Prostate gland (tissue), 2 donors: ENCODE results near the gene COL11A2.
"Not testable (repeated sequence)": the region's sequence is repeated elsewhere in the genome, so short reads cannot be mapped to it uniquely, and the experiment has no call there.

ENCODE experiments used
- POLR2A ChIP-seq: fragments of 450-650 bp; IDR thresholded peaks from one replicate; pipeline ENCODE4 v1.6.1; 2016; ENCODE audit warnings: antibody characterized with exemption, mild to moderate bottlenecking
- POLR2AphosphoS5 ChIP-seq: sonication (generic); formaldehyde crosslinking; IDR thresholded peaks from one replicate; pipeline ENCODE4 v1.6.1; 2017; ENCODE audit warnings: antibody characterized with exemption
- TF ChIP-seq, protein P1 (sequence below), 4 experiments: fragments of 200-600 bp in 2 of 4; fragments of 450-650 bp in 2 of 4; sonication (generic) in 2 of 4; IDR thresholded peaks; 1 replicate in 3 of 4; 2 replicates in 1 of 4; pipeline ENCODE4 v1.5.1; 2016 to 2019; ENCODE audit warnings: antibody characterized with exemption in 4 of 4, mild to moderate bottlenecking in 2 of 4, moderate library complexity in 2 of 4

DNA sequence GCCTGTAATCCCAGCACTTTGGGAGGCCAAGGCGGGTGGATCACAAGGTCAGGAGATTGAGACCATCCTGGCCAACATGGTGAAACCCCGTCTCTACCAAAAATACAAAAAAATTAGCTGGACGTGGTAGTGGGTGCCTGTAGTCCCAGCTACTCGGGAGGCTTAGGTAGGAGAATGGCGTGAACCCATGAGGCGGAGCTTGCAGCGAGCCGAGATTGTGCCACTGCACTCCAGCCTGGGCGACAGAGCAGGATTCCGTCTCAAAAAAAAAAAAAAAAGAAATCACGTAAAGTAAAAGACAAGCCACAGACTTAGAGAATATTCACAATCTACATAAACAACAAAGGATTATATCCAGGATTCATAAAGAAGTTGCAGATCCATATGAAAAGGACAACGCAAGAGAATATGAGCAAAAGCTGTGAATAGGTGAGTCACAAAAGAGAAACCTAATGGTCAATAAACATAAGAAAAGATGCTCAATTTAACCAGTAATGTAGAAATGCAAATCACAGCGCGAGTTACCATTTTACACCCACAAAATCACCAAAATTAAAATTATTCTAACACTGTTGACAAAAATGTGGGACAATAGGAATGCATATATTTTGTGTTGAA is 34.3 kb upstream of the COL11A2 start:
- TF ChIP-seq POLR2A, POLR2AphosphoS5: not testable (repeated sequence)
- TF ChIP-seq, protein P1, sequence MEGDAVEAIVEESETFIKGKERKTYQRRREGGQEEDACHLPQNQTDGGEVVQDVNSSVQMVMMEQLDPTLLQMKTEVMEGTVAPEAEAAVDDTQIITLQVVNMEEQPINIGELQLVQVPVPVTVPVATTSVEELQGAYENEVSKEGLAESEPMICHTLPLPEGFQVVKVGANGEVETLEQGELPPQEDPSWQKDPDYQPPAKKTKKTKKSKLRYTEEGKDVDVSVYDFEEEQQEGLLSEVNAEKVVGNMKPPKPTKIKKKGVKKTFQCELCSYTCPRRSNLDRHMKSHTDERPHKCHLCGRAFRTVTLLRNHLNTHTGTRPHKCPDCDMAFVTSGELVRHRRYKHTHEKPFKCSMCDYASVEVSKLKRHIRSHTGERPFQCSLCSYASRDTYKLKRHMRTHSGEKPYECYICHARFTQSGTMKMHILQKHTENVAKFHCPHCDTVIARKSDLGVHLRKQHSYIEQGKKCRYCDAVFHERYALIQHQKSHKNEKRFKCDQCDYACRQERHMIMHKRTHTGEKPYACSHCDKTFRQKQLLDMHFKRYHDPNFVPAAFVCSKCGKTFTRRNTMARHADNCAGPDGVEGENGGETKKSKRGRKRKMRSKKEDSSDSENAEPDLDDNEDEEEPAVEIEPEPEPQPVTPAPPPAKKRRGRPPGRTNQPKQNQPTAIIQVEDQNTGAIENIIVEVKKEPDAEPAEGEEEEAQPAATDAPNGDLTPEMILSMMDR (IDR thresholded peaks at IDR 0.05), result not testable (repeated sequence)
